Stimulated activated CD4-positive, alpha-beta T cell treated with anti-CD3 and anti-CD28 coated beads, Interleukin-1b, Interleukin-23, amount 100 ng/mL, for 48 hours (primary cell): ENCODE data around the gene ACOX3.

Experiments
- DNase-seq: peaks from one replicate; pipeline ENCODE4 v3.0.0-alpha.2; 2020

ACOX3 gene

GRCh38 chr4:8385106-8385505 lies 55.4 kb downstream of the ACOX3 start:
- DNase-seq: no peak

- DNase-seq: no peak
Observed at GRCh38 chr4:8384397-8385060, 56.0 kb downstream of the ACOX3 start.

- no peak for DNase-seq
Observed at GRCh38 chr4:8383451-8384160, 56.9 kb downstream of the ACOX3 start.

GRCh38 chr4:8383016-8383415 lies 57.5 kb downstream of the ACOX3 start:
- DNase-seq: no peak

- DNase-seq: no peak
Observed at GRCh38 chr4:8381814-8382581, 58.5 kb downstream of the ACOX3 start.

- DNase-seq: no peak
Observed at GRCh38 chr4:8380511-8381415, 59.8 kb downstream of the ACOX3 start.

- no peak for DNase-seq
Observed at GRCh38 chr4:8379771-8380170, 60.8 kb downstream of the ACOX3 start.

GRCh38 chr4:8379281-8379680 lies 61.2 kb downstream of the ACOX3 start:
- DNase-seq: no peak

- DNase-seq: no peak
Observed at GRCh38 chr4:8378776-8379175, 61.7 kb downstream of the ACOX3 start.

- DNase-seq: no peak
Observed at GRCh38 chr4:8378101-8378724, 62.3 kb downstream of the ACOX3 start.

- no peak for DNase-seq
Observed at GRCh38 chr4:8377103-8378075, 63.1 kb downstream of the ACOX3 start.

GRCh38 chr4:8376361-8377102 lies 64.0 kb downstream of the ACOX3 start:
- DNase-seq: no peak

- no peak for DNase-seq
Observed at GRCh38 chr4:8374851-8375649, 65.5 kb downstream of the ACOX3 start.

- DNase-seq: no peak
Observed at GRCh38 chr4:8373973-8374545, 66.5 kb downstream of the ACOX3 start.

GRCh38 chr4:8373270-8373972 lies 67.1 kb downstream of the ACOX3 start:
- no peak for DNase-seq

- no peak for DNase-seq
Observed at GRCh38 chr4:8372506-8372905, 68.0 kb downstream of the ACOX3 start.

GRCh38 chr4:8371596-8371995 lies 68.9 kb downstream of the ACOX3 start:
- DNase-seq: no peak

GRCh38 chr4:8370835-8371595 lies 69.5 kb downstream of the ACOX3 start:
- DNase-seq: no peak
